Measurements from ENCODE around the gene CDC42SE2.
"Not testable (repeated sequence)": the region's sequence is repeated elsewhere in the genome, so short reads cannot be mapped to it uniquely, and the experiment has no call there.

The CDC42SE2 gene

DNA sequence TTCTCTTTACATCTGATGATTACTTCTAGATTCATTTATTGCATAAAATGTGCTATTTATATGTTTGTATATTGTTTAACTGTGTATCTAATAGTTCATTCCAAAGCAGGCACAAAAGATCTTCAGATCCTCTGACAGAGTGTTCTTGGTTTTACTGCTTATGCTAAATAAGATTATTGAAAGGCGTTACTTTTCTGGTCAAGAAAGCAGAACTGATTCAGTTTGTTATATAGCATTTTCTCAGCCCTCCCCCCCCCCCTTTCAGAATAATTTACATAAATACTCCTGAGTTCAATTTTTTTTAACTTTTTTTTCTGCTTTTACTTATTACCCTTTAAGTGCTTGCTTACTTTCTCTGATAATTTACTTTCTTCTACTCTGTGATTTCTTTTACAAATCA is 15.4 kb downstream of the CDC42SE2 start:
- no peak for DNase-seq

DNA sequence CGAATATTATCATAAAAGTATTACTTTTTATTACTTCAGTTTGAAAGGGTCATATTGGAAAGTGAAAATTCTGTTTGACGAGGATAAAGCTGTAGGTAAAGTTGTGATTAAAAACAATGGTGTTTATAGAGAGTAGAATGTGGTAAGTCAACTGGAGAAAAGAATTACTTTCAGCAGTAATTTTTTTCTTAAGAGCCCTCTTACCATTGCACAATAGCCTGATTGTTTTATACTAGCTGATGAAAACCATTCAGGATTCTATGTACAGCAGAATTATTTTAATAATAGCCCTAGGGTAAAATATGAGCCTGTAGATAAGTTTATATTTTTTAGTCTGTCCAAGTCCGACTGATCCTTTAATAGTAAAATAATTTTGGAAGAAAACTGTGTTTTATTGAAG is 16.6 kb downstream of the CDC42SE2 start:
- DNase-seq = no peak

GRCh38 chr5:131281133-131281867 is 17.4 kb downstream of the CDC42SE2 start:
- DNase-seq = no peak

GRCh38 chr5:131281868-131282234 is 18.0 kb downstream of the CDC42SE2 start:
- no peak for DNase-seq

DNA sequence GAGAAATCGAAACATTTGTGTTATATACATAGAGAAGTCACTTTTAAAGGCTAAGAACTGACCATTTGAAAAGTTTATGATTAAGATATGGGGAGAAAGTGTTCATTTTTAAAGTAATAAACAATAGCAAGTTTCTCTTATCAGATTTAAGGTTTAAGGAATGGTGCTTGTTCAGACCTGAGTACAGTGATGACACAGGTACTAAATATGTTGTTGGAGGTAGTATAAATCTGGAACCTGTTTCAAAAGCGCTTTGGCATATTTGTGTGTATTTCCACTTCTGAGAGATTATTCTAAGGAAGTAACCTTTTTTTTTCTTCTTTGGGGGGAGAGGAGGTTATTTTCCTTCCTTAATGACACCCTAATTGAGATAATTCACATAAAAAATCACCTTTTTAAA is 18.4 kb downstream of the CDC42SE2 start:
- no peak for DNase-seq

DNA sequence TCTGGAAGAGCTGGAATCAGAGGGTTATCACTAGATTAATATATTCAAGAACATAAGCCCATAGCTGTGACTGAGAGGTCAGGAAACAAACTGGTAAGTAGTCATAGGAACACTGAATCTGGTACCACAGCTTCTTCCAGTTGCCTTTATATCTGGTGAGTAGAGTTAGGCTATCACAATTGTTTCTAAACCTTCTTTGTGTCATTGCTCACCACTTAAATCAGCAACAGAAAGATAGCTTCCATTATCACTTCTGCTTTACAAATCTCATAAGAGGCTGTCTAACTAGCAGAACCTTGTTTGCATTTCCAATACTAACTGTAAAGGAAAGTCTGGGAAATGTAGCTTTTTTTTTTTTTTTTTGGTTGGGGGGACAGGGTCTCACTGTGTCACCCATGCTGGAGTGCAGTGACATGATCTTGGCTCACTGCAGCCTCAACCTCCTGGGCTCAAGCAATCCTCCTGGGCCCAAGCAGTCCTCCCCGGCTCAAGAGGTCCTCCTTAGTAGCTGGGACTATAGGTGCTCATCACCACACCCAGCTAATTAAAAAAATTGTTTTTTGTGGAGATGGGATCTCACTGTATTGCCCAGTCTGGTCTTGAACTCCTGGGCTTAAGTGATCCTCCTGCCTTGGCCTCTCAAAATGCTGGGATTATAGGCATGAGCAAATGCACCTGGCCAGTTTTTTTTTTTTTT is 22.0 kb downstream of the CDC42SE2 start:
- DNase-seq = no peak

DNA sequence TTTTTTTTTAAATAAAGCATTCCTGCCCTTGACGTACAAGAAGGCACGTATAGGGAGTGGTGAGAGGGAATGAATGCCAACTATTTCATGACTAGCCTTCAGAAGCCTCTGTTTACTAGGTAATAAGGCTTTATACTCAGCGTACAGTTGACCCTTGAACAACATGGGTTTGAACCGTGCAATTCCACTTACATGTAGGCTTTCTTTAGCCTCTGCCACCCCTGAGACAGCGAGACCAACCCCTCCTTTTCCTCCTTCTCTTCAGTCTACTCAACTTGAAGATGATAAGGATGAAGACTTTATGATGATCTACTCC is 22.5 kb downstream of the CDC42SE2 start:
- DNase-seq = no peak

DNA sequence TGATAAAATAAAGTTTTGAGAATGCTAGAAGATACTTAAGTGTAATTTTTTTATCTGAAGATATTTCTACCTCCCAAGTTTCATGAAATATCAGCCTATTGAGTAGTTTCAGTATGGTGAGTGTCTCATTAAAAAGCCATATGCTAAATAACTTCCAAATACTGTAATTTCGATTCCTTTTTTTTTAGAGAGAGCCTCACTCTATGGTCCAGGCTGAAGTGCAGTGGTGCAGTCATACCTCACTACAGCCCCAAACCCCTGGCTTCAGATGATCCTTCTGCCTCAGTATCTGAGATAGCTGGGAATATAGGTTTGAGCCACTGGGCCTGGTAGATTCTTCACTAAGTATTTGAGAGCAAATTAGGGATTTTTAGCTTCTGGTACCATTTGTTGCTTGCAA is 24.5 kb downstream of the CDC42SE2 start:
- DNase-seq = no peak

GRCh38 chr5:131289738-131290137 is 25.9 kb downstream of the CDC42SE2 start:
- DNase-seq = no peak

DNA sequence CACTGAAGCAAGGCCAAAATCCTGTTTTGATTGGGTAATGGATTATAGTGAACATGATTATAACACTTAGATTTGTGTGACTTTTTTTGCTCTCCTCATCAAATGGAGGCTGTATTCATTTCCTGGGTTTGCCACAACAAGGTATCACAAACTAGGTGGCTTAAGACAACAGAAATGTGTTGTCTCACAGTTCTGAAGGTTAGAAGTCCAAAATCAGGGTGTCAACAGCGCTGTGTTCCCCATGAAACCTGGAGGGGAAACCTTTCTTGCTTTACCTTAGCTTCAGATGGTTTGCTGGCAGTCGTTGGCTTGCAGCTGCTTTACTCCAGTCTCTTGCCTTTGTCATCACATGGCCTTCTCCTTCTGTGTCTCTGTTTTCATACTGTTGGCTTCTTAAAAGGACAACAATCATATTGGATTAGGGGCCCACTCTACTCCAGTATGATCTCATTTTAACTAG is 32.4 kb downstream of the CDC42SE2 start:
- no peak for DNase-seq

- no peak for DNase-seq
Observed at GRCh38 chr5:131297886-131298285, 34.0 kb downstream of the CDC42SE2 start.

DNA sequence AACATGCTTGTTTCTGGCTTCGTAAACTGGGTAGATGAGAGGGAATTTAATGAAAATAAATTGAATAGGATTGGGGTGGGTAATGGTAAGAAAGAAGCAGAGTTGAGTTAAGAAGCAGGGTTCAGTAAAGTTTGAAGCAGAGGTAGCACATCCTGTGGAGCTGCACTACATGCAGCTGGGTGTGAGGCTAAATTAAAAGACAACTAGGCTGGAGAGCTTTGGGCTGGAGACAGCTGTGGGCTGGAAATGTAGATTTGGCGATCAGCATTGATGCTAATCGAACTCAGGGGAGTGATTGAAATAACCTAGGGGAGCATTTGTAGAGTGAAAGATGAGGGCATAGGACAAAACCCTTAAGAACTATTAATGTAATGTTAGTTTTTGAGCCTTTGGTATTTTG is 35.6 kb downstream of the CDC42SE2 start:
- no peak for DNase-seq

- DNase-seq = no peak
Observed at GRCh38 chr5:131302506-131302905, 38.7 kb downstream of the CDC42SE2 start.

DNA sequence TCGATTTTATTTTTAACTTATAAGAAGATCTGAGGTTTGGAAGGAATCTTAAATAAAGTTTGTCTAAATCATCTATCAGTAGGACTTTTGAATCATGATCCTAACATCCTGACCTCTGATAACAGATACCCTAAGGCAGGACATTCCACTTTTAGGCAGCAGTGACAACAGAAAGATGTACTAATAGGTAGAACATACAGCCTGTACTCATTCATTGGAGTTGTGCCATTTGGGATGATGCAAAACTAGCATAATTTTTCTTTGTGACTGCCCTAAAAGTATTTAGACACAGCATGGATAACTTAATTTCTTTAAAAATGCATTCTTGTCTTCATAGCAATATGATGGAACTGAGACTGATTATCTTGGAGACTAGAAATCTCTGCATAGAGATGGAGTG is 39.7 kb downstream of the CDC42SE2 start:
- DNase-seq = no peak

DNA sequence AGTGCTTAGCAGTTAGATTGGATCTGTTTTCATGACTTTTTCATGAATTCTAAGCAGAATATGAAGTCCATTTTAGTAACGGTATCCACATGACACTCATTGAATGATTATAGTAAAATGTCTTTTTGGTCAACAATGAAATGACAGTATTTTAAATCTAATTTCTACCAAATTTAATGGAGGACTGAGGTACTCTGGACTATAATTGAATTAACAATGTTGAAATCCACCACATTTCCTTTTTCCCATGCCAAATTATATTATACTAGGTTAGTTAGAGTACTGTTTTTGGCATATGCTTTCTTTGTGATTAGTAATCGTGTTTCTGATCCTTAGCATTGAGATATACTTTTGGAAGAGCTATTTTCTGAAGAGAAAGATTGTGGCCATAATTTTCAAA is 40.6 kb downstream of the CDC42SE2 start:
- no peak for DNase-seq

- no peak for DNase-seq
Observed at GRCh38 chr5:131305138-131305689, 41.4 kb downstream of the CDC42SE2 start.

DNA sequence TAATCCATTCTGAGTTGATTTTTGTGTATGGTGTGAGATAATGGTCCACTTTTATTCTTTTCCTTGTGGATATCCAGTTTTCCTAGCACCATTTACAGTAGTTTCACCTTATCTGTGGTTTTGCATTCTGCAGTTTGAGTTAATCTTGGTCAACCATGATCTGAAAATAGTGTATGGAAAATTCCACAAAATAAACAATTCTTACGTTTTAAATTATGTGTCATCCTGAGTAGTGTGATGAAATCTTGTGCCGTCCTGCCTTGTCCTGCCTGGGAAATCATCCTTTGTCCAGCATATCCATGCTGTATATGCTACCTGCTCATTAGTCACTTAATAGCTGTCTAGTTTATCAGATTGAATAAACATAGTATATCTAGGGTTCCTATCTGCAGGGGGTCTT is 42.1 kb downstream of the CDC42SE2 start:
- no peak for DNase-seq

- not testable (repeated sequence) for DNase-seq
Observed at GRCh38 chr5:131312235-131312772, 48.5 kb downstream of the CDC42SE2 start.

- no peak for DNase-seq
Observed at GRCh38 chr5:131316026-131316425, 52.2 kb downstream of the CDC42SE2 start.

DNA sequence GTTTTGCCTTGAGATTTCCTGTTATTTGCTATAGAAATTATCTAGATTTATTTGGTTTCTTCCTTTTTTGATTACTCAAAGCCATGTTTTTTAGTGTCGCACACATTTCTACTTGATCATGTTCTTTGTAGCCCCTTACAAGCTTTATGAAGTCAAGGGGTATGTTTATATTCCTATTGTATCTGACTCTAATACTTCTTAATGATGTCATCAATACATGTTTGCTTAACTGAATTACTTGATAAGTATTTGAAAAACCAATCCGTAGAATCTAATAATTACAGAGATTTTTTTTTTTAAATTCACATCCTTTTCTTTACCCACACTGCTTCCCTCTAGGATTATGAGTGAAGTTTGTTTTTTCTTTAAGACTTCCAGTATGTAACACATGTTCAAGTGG is 53.0 kb downstream of the CDC42SE2 start:
- DNase-seq = no peak

- DNase-seq = no peak
Observed at GRCh38 chr5:131318455-131318854, 54.6 kb downstream of the CDC42SE2 start.

GRCh38 chr5:131321066-131321465 is 57.2 kb downstream of the CDC42SE2 start:
- DNase-seq = no peak

DNA sequence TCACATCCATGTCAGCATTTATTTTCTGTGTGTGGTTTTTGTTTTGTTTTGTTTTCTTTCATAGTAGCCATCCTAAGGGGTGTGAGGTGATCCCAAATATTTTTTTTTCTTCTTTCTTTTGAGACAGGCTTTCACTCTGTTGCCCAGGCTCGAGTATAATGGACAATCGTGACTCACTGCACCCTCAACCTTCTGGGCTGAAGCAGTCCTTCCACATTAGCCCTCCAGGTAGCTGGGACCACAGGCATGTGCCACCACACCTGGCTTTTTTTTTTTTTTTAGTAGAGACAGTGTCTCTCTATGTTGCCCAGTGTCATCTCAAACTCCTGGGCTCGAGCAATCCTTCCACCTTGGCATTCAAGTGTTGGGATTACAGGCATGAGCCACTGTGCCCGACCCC is 59.1 kb downstream of the CDC42SE2 start:
- DNase-seq = no peak

- DNase-seq = no peak
Observed at GRCh38 chr5:131323378-131323777, 59.5 kb downstream of the CDC42SE2 start.
